ENCODE measurements around the gene CLASRP.

DNA sequence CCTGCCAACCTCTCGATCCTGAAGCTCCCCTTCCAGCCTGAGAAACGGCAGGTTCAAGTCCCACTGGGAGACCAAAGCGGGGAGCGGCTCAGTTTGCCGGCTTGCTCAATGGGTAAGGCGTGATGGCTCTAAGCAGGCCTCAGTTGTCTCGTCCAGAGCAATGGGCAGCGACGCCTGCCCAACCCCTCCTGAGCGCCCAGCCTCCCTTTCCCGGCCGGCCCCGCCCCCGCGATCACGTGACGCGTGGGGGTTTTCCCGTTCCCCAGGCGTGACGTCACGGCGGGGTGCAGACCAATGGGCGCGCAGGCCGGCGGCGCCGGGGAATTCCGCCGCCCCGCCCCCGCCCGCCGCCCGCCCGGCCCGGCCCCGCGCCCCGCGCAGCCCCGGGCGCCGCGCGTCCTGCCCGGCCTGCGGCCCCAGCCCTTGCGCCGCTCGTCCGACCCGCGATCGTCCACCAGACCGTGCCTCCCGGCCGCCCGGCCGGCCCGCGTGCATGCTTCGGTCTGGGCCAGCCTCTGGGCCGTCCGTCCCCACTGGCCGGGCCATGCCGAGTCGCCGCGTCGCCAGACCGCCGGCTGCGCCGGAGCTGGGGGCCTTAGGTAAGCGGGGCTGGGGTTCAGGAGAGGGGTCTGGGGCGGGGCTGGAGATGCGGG, 37.6 kb upstream of the CLASRP start, which contains the start of gene RELB:
- TF ChIP-seq CTCF (IDR thresholded peaks at IDR 0.05; ENCODE audit: poor library complexity, severe bottlenecking) (no peak), RAD21 (conservative IDR thresholded peaks at IDR 0.05) (no peak), TAF1 (IDR thresholded peaks at IDR 0.05; ENCODE audit: low read depth) (no peak), POLR2AphosphoS5 (IDR thresholded peaks at IDR 0.05) (peak; percentile 24), EZH2 (IDR thresholded peaks at IDR 0.05; ENCODE audit: borderline replicate concordance, insufficient read depth, low read length, poor library complexity, severe bottlenecking) (no peak), EP300 (conservative IDR thresholded peaks at IDR 0.05; ENCODE audit: poor library complexity, severe bottlenecking) (no peak), REST (IDR thresholded peaks at IDR 0.05; ENCODE audit: borderline replicate concordance) (no peak)
